GM20000 (cell line): Measurements from ENCODE around the gene HK1.

Experiments used
- DNase-seq: peaks from one replicate; pipeline ENCODE4 v3.0.0; 2012; ENCODE audit warnings: low spot score
- TF ChIP-seq, protein P1 (sequence below): IDR thresholded peaks from 2 replicates; pipeline ENCODE4 v1.5.1; 2012; ENCODE audit warnings: mild to moderate bottlenecking, control low read depth; ENCODE audit errors: extremely low read depth, missing control alignments

The HK1 gene

DNA sequence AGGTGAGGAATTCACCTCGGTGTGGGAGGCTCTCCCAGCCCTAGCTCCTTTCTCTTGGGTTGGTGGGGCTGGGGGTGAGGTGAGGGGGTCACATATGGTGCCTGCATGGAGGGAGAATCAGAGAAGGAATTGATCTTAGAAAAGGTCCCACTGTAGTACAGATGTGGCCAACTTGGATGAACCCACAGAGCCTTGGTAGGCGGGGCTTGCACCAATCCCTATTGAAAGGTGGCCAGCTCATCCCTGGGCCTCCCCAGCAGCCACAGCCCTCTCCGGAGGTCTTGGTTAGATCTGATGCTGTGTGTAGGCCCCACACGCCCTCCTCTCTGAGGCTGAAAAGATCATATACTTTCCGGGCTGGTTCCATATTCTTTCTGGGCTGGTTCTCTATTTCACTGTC is 39.2 kb upstream of the HK1 start:
- TF ChIP-seq, protein P1, sequence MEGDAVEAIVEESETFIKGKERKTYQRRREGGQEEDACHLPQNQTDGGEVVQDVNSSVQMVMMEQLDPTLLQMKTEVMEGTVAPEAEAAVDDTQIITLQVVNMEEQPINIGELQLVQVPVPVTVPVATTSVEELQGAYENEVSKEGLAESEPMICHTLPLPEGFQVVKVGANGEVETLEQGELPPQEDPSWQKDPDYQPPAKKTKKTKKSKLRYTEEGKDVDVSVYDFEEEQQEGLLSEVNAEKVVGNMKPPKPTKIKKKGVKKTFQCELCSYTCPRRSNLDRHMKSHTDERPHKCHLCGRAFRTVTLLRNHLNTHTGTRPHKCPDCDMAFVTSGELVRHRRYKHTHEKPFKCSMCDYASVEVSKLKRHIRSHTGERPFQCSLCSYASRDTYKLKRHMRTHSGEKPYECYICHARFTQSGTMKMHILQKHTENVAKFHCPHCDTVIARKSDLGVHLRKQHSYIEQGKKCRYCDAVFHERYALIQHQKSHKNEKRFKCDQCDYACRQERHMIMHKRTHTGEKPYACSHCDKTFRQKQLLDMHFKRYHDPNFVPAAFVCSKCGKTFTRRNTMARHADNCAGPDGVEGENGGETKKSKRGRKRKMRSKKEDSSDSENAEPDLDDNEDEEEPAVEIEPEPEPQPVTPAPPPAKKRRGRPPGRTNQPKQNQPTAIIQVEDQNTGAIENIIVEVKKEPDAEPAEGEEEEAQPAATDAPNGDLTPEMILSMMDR, result no peak
- no peak for DNase-seq

DNA sequence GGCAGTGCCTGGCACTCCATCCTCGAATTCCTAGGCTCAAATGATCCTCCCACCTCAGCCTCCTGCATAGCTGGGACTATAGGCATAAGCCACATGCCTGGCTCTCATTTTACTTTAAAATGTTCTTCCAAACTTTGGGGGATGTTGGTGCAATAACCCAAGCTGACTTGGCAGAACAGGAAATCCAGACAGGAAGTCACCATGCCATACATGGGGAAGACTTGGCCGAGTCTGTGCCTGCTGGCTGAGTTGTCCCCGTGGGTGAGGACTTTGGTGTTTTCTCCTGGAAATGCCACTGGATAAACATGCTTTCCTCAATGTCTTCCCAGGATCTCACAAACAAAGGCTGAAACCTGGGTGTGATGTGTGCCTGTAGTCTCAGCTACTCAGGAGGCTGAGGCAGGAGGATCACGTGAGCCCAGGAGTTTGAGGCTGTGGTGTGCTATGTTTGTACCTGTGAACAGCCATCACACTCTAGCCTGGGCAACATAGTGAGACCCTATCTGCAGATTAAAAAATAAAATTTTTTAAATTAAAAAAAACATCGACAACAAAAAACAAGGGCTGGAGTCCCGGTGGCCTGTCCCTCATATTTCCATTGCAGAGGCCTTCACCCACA is 38.4 kb upstream of the HK1 start:
- TF ChIP-seq, protein P1, result no peak
- no peak for DNase-seq

DNA sequence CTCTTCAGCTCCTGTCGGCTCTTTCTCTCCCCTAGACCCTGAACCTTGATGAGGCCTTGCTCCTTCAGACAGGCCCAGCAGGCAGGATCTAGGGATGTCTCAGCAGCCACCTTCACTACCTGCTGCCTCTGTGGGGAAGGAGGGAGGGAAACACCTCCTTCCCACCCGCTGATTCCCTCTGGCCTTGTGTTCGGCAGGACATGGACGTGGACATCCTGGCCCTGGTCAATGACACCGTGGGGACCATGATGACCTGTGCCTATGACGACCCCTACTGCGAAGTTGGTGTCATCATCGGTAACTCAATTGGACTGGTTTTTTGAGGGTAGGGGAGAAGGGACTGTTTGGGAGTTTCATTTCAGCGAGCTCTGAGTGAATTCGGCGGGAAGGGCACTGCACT is 37.8 kb upstream of the HK1 start:
- TF ChIP-seq, protein P1, result no peak
- DNase-seq, result no peak

DNA sequence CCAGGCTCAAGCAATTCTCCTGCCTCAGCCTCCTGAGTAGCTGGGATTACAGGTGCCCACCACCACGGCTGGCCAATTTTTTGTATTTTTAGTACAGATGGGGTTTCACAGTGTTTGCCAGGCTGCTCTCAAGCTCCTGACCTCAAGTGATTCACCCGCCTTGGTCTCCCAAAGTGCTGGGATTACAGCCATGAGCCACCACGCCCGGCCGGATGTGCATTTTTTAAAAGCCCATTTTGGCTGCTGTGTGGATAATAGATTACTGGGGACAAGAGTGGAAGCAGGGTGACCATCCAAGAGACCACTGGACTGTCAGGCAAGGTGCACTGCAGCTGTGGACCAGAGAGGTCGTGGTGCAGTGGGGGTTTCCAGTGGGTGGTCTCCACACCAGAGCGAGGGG is 36.7 kb upstream of the HK1 start:
- TF ChIP-seq, protein P1, result no peak
- no peak for DNase-seq

DNA sequence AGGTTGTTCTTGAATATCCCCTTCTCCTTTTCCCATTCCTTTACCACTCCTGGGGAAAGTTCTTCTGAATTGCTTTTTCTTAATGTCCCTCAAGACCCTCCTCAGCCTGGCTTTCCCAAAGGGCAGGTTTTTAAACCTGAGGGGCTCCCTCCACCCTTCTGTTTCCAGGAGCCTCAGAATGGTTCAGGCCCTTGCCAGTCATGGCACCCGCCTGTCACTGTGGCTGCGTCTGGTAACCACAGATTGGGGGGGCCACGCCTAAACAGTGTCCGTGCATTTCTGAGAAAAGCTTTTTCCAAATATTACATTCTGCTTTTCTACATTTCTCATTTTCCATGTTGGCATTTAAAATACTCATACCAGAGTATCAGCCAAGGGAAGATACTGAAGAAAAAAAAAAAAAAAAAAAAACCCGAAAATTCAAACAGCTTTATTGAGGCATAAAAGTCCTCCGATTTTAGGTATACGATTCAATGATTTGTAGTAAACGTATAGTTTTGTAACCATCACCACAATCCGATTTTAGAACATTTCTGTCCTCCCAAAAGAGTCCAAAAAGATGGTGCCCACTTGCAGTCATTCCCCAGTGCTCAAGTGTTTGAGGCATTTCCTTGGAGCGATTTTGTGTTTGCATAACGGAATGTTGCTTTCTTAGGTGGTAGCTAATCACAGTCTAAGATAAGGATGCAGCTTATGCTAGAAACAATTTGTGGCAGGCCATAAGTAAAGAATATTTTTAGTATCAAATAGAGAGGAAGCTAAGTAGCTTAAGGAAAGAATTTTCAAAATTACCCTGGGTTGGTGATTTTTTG is 36.0 kb upstream of the HK1 start:
- TF ChIP-seq, protein P1, result no peak
- no peak for DNase-seq

DNA sequence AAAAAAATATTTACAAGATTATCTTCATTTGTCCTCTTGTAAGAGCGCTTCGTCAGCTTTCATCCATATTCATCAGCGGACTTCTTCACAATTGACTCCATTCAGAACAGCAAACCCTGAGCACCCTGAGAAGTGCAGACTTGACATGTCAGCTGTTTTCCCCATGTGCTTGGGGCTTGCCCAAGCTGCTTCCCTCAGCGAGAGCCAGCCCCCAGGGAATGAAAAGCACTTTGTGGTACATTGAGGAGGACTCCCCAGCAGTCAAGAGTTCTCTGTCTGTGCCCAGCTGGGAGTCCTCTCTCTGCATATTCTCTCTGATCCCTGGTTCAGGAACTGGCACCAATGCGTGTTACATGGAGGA is 35.5 kb upstream of the HK1 start:
- DNase-seq, result no peak
- TF ChIP-seq, protein P1, result no peak

DNA sequence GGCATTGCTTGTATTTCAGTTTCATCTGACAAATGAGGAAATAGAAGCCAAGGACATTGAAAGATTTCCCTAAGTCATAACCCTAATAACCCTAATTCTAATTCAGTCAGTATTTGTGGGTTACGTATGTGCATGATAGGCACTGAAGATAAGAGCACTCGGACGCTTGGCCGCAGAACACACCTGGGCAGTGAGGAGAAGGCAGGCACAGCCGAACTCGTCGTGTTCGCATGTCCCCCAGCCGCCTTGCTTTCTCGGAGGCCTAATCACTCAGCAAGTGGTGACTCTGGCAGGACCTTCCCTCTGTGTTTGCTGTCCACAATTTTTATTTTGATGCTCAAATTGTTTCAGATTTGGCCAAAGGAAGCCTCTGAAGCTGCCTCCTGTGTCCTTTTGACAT is 34.5 kb upstream of the HK1 start:
- TF ChIP-seq, protein P1, result no peak
- DNase-seq, result no peak
